Uterus (tissue), 2 donors: ENCODE measurements around the gene NEB.
"Not testable (repeated sequence)": the region's sequence is repeated elsewhere in the genome, so short reads cannot be mapped to it uniquely, and the experiment has no call there.

Experiments used
- CTCF ChIP-seq, 4 experiments: fragments of 200-600 bp in 2 of 4; fragments of 450-650 bp in 2 of 4; sonication (generic) in 2 of 4; IDR thresholded peaks; one replicate each; pipeline ENCODE4 v1.5.1; 2016 to 2019; ENCODE audit warnings: antibody characterized with exemption in 4 of 4, mild to moderate bottlenecking in 2 of 4, moderate library complexity in 1 of 4
- POLR2A ChIP-seq, 2 donors: fragments of 450-650 bp; IDR thresholded peaks; one replicate each; pipeline ENCODE4 v1.6.1; 2016; ENCODE audit warnings: antibody characterized with exemption in 2 of 2, mild to moderate bottlenecking in 1 of 2, moderate library complexity in 1 of 2

GRCh38 chr2:151641895-151642294 is 92.4 kb downstream of the NEB start:
- not testable (repeated sequence) for TF ChIP-seq CTCF, POLR2A (IDR thresholded peaks at IDR 0.05)
